NCI-H146 treated with DMSO at 0.1 percent for 48 hours (cell line): ENCODE measurements around the gene PHACTR1.

ENCODE experiments used
- DNase-seq: peaks from one replicate; lab custom pipeline; 2025; ENCODE audit not compliant: unreplicated experiment; lab: John Stamatoyannopoulos, UW

The PHACTR1 gene

GRCh38 chr6:12892151-12892550, 175.6 kb downstream of the PHACTR1 start:
- DNase-seq = no peak

GRCh38 chr6:12893036-12893435, 176.5 kb downstream of the PHACTR1 start:
- DNase-seq = no peak

GRCh38 chr6:12895721-12896120, 179.2 kb downstream of the PHACTR1 start:
- no peak for DNase-seq

GRCh38 chr6:12896208-12896733, 179.7 kb downstream of the PHACTR1 start:
- DNase-seq = no peak

GRCh38 chr6:12898603-12899002, 182.0 kb downstream of the PHACTR1 start:
- DNase-seq = no peak

- no peak for DNase-seq
Measured at GRCh38 chr6:12899046-12899833, 182.7 kb downstream of the PHACTR1 start.

GRCh38 chr6:12903246-12903645, 186.7 kb downstream of the PHACTR1 start:
- DNase-seq = no peak

- DNase-seq = no peak
Measured at GRCh38 chr6:12909833-12910232, 193.3 kb downstream of the PHACTR1 start.

GRCh38 chr6:12911427-12911826, 194.9 kb downstream of the PHACTR1 start:
- peak; percentile 59 for DNase-seq

- no peak for DNase-seq
Measured at GRCh38 chr6:12913201-12913600, 196.6 kb downstream of the PHACTR1 start.

- no peak for DNase-seq
Measured at GRCh38 chr6:12916006-12916405, 199.4 kb downstream of the PHACTR1 start.

GRCh38 chr6:12916420-12917136, 200.0 kb downstream of the PHACTR1 start:
- no peak for DNase-seq

- no peak for DNase-seq
Measured at GRCh38 chr6:12921467-12921866, 204.9 kb downstream of the PHACTR1 start.

- DNase-seq = no peak
Measured at GRCh38 chr6:12923644-12924235, 207.2 kb downstream of the PHACTR1 start.

- DNase-seq = no peak
Measured at GRCh38 chr6:12924911-12925310, 208.3 kb downstream of the PHACTR1 start.

GRCh38 chr6:12927746-12928145, 211.2 kb downstream of the PHACTR1 start:
- DNase-seq = no peak

- DNase-seq = no peak
Measured at GRCh38 chr6:12929678-12930077, 213.1 kb downstream of the PHACTR1 start.

GRCh38 chr6:12931639-12932038, 215.1 kb downstream of the PHACTR1 start:
- no peak for DNase-seq

- no peak for DNase-seq
Measured at GRCh38 chr6:12935637-12936036, 219.1 kb downstream of the PHACTR1 start.

- DNase-seq = no peak
Measured at GRCh38 chr6:12937971-12938370, 221.4 kb downstream of the PHACTR1 start.

GRCh38 chr6:12939314-12939713, 222.7 kb downstream of the PHACTR1 start:
- no peak for DNase-seq

GRCh38 chr6:12941422-12941821, 224.9 kb downstream of the PHACTR1 start:
- DNase-seq = no peak
